Activated CD4-positive, alpha-beta T cell treated with anti-CD3 and anti-CD28 coated beads, Interleukin-10, Interleukin-2, amounts not matched to agents 100 ng/mL and 50 ng/mL, durations not matched to agents 16 hours and 8 hours (primary cell): Measurements from ENCODE around the gene CLMP.
"Not testable (repeated sequence)": the region's sequence is repeated elsewhere in the genome, so short reads cannot be mapped to it uniquely, and the experiment has no call there.

Experiments
- DNase-seq: peaks from one replicate; pipeline ENCODE4 v3.0.0-alpha.2; 2020

Gene CLMP

DNA sequence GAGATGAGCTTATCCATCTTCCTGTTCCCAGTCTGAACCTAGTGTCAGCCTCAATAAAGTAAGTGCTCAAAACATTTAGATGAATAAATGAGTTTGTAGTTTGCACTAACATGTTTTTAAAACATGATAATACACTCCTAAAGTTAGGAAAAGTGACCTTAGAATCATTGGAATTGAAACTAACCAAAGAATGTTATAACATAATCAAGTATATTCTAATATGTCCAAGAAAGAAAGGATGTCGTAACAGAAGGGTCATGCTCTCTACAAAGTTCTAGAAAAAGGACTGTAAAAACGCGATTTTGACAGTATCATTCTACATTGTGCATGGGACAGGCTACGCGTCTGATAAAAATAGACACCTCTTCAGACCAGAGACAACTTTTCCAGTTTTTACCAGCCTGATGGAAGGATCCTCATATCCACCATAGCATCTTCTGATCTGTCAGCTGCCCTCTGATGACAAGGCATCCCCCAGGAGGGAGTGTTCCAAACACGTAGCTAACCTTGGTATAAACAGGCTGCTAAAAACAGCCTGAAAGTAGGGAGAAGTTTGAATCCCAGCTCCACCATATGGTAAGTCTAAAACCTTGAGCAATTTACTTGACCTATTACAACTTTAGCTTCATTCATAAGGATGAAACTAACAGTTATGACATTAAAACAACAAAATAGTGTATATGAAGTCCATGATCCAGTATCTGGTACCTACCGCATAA, 30.2 kb downstream of the CLMP start:
- DNase-seq, result no peak

DNA sequence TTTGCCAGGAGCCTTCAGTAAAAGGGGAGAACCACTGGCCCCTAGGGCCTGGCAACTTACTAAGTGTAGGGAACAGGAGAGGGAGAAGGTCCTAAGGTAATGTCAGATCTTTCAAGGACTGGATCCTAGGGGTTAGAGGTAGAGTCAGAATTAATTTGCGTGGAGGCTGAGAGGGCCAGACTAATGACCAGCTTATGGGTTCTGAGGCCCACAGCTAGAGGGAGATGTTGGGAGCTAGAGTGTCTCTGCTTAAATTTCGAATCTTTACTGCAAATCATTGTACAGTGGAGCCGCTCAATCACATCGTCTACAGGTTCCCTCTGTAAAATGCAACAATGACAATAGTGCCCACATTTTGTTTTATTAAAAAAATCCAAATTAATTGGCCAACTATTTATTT, 31.4 kb downstream of the CLMP start:
- DNase-seq, result no peak

- no peak for DNase-seq
Measured at GRCh38 chr11:123161376-123162030, 33.5 kb downstream of the CLMP start.

DNA sequence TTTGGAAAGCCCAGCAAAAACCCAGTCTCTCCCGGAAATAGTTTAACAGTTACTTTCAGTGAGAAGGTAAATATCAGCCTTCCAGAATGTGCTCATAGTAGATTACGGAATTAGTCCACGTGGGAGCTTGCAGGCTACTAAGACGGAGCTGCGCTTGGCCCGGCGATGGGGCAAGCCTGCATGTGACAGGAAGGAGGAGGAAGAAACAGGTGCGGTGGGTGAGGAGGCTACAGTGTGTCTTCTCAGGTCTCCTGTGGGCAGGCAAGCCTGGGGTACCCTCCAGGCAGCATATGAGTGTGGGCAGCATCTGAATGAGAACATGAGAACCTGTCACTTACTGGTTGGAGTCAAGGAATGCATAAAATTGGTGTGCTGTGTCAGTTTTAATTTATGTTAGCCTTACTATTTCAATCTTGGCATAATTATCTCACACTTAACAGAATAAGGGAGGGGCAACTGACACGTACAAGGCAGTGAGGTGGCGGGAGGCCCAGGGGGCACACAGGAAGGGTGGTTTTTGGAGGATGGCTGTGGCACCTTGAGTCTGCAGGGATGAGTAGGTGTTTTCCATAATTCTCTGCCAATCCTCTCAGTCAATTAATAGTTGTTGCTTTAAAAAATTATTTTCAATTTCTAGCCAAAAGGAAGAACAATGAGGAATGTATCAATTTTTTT, 35.7 kb downstream of the CLMP start:
- DNase-seq, result no peak

GRCh38 chr11:123158033-123159003, 36.7 kb downstream of the CLMP start:
- DNase-seq, result no peak

DNA sequence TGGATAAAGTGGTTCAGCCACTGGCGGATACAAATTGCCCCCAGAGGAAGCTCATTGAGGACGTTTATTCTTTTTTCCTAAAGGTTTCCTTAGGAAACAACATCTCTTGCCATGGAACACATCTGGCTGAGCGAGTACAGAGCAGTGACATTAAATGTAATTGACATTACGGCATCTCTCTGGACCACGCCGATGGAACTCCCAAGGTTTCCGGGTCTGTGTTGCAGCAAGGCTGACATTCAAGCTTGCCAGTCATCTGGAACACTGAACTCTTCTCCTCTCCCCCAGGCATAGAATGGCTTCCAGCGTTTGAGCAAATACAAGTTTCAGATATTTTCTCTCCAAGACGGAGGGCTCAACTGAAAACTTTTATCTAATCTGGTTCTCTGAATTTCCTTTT, 42.1 kb downstream of the CLMP start:
- no peak for DNase-seq

DNA sequence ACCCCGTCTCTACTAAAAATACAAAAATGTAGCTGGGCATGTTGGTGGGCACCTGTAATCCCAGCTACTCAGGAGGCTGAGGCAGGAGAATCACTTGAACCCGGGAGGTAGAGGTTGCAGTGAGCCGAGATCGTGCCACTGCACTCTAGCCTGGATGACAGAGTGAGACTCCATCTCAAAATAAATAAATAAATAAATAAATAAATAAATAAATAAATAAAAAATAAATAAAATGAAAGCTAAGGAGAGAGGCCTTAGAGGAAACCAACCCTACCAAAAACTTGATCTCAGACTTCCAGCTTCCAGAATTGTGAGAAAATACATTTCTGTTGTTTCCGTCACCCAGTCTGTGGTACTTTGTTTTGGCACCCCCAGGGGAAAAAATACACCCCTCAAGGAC, 42.7 kb downstream of the CLMP start:
- not testable (repeated sequence) for DNase-seq

DNA sequence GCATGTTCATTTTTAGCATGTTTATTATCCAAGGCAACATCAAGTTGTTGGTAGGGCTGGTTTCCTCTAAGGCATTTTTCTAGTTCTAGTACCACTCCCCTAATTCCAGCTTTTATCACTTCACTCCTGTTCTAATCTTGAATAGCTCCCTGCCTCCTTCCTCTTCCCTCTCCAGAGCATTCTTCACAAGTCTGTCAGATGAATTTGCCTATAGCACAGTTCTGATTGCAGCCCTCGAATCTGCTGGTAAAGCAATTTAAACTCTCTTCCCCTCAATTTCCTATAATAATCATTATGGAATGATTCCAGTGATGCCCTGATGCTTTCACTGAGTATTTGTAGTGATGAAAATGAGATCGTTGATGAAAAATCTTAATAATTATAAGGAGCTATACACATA, 43.3 kb downstream of the CLMP start:
- no peak for DNase-seq

- no peak for DNase-seq
Measured at GRCh38 chr11:123151366-123151765, 43.7 kb downstream of the CLMP start.

GRCh38 chr11:123150882-123151281, 44.2 kb downstream of the CLMP start:
- DNase-seq, result no peak

DNA sequence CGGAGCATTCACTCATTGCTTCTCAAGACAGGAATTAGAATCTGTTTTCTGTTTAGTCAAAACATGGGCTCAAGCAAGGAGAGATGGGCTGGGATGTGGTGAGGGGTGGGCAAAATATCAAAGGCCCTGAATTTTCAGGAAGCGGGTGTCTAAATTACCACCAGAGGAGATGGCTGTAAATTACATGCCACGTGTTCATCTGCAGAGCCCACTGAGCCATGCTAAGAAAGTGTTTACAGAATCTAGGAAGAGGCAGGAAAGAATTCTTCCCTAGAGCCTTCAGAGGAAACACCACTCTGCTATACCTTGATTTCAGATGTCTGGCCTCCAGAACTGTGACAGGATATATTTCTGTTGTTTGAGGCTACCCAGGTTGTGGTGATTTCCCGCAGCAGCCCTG, 46.1 kb downstream of the CLMP start:
- no peak for DNase-seq

DNA sequence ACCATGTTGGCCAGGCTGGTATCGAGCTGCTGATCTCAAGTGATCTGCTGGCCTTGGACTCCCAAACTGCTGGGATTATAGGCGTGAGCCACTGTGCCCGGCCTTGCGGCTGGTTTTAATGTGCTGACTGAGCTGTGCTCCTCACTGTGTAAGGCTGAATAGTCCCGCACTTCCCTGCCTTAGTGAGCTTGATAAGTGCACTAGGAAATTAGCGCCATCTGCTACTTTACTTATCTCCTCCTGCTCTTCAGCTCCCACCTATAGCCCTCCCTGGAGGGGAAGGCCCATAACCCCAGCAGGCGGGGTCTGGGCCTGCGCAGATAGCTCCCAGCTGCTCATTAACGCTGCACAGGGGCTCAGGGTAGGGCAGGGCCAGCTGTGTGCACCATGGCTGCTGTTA, 49.4 kb downstream of the CLMP start:
- no peak for DNase-seq

GRCh38 chr11:123145220-123145619, 49.8 kb downstream of the CLMP start:
- DNase-seq, result no peak

DNA sequence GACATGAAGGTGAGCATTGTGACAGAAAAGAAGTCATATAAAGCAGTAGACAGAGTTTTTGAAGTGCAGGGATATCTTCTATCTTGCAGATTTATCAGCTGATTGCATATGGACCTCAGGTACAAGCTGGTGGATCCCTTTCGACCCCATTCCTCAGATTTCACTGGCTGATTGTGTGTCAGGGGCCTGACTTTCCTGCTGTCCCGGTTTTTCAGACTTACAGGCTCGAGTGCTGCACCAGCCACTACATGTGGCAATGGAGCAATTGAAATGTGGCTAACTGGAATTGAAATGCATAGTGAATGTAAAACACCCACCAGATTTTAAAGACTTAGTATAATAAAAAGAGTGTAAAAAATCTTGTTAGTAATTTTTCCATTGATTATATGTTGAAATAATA, 50.3 kb downstream of the CLMP start:
- DNase-seq, result no peak

DNA sequence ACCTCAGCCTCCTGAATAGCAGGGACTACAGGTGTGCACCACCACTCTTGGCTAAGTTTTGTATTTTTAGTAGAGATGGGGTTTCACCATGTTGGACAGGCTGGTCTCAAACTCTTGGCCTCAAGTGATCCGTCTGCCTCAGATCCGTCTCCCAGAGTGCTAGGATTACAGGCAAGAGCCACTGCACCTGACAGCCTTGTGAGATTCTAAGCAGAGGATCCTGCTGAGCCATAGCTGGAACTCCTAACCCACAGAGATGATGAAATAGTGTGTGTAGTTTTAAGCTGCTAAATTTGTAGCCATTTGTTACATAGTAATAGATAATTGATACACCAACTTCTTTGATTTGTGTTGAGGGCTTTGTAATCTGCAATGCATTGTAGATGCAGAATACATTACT, 51.1 kb downstream of the CLMP start:
- DNase-seq, result no peak

DNA sequence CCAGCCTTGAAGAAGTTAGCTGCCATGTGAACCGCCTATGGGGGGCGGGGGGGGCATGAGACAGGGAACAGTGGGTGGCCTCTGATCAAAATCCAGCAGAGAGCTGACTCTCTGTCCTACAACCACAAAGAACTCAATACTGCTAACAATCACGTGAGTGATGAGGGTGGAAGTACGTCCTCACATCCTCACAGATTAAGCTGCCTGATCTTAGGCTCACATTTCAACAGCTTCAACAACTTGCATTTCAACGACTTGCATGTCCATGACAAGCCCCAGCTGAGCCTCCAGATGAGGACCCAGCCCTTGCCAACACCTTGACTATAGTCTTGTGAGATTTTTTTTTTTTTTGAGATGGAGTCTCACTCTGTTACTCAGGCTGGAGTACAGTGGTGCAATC, 51.6 kb downstream of the CLMP start:
- no peak for DNase-seq

GRCh38 chr11:123139206-123139605, 55.8 kb downstream of the CLMP start:
- DNase-seq, result no peak

DNA sequence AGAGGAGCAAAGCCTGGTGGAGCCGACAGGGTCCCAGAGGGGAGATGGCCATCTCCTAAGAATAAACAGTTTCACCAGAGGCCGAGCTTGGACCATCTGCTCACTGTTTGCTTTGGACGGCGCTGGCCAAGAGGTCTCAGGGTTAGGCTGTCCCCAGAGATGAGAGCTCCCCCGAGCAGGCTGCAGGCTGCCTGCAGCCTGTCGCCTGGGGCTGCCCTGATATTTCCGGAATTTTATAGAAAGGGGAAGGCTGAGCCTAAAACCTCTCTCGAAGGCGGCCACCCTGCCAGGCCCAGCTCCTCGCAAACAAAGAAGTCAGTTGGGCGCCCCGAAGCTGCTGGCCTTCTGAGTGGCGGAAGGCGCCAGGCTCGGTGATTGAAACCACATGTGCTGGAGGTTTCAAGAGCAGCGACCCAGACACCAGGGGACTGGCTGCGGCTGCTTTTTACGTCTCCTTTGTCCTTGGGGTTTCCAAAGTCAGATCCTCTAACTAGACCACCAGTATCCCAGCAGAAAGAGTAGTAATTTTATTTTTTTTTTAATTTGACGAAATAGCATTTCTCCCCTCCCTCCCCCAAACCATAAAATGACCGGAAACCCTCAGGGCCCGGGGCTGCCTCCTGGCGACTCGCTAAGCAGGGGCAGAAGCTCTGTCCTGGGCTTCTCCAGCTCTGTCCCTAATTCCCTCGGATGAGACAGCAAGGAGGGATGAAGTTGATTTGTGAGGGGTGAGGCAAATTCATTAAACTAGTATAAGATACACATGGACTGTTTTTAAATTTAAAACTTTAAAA, 57.4 kb downstream of the CLMP start:
- no peak for DNase-seq

DNA sequence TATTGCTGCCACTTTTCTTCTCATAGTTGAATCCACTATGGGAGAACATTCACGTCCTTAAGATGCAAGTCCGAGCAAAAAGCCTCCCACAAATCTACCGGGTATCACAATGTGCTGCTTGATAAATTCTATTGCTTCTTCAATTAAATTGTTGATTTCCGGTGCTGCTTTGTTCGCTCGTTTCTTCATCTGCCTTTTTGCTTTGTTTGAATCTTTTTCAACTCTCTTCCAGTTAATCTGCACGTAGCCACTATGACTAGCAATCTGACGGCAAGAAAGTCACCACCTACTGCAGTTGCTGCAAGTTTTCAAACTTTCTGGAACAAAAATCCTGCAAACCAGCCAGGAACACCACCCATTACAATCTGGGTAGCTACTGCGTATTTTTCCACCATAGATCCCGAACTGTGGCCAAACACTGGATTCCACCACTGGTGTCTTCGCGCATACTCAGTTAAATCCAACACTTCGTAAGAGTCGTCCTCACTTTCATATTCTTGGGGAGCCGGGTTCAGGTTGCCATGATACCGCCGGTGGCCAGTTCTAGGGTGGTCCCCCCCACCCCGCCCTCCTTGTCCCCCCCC, 59.1 kb downstream of the CLMP start:
- DNase-seq, result no peak

DNA sequence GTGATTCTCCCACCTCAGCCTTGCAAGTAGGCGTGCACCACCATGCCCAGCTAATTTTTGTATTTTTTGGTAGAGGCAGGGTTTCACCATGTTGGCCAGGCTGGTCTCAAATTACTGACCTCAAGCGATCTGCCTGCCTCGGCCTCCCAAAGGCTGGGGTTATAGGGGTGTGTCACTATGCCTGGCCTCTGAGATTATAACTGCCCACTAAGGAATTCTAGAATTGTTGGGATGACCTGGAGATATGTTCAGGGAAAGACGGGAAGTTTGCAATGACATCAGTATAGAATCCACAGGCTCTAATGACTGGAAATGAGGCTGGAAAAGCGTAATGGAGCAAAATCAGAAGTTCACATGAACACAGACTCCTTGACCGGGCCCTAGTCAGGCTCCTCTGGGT, 62.2 kb downstream of the CLMP start:
- DNase-seq, result no peak

DNA sequence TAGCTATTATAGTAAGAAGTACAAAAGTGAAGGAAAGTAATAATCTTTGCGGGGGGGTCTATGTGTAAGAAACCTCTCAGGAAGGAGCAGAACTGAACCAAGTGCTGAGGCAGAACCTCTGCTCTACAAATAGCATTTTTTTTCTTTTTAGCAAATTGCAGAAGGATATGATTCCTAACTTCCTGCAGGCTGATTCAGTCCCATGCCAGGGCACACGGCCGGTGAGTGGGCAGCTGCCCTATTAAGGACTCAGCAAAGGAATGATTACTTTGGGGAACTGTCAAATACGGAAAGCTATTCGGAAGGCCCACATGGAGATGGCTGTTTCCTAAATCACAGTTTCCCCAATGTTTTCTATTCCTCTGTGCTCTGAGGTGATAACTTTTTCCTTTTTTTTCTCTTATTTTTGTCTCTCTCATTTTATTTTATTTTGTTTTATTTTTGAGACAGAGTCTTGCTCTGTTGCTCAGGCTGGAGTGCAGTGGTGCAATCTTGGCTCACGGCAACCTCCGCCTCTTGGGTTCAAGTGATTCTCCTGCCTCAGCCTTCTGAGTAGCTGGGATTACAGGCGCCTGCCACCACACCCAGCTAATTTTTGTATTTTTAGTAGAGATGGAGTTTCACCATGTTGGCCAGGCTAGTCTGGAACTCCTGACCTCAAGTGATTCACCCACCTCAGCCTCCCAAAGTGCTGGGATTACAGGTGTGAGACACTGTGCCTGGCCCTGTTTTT, 62.8 kb downstream of the CLMP start:
- not testable (repeated sequence) for DNase-seq
